ENCODE measurements around the gene ZBTB40.

The ZBTB40 gene

GRCh38 chr1:22414244-22414751 is 37.4 kb upstream of the ZBTB40 start:
- H3K27me3 ChIP-seq (ENCODE audit: control insufficient read depth, insufficient read depth, low read length) = no peaks in the 10 kb centered on the region
- peaks cover 9% of the 10 kb centered on the region; the same call in 1 of the 2 replicates for H3K4me1 ChIP-seq (ENCODE audit: control insufficient read depth, insufficient read depth, low read length)
- H3K27ac ChIP-seq (ENCODE audit: low read depth, low read length) = peak overlapping the region; percentile 36
- H3K36me3 ChIP-seq (ENCODE audit: control insufficient read depth, insufficient read depth, low read length) = no peaks in the 10 kb centered on the region
- H3K4me3 ChIP-seq (ENCODE audit: low read depth, low read length) = no peak overlapping the region
- no peak overlapping the region for H3K9ac ChIP-seq (ENCODE audit: low read depth, low read length)
- H3K9me3 ChIP-seq (ENCODE audit: control insufficient read depth, insufficient read depth, low read length) = no peaks in the 10 kb centered on the region

- H3K27ac ChIP-seq (ENCODE audit: low read depth, low read length) = no peak overlapping the region
- H3K36me3 ChIP-seq (ENCODE audit: control insufficient read depth, insufficient read depth, low read length) = no peaks in the 10 kb centered on the region
- H3K4me1 ChIP-seq (ENCODE audit: control insufficient read depth, insufficient read depth, low read length) = peaks cover 9% of the 10 kb centered on the region; the same call in 1 of the 2 replicates
- H3K9me3 ChIP-seq (ENCODE audit: control insufficient read depth, insufficient read depth, low read length) = no peaks in the 10 kb centered on the region
- H3K9ac ChIP-seq (ENCODE audit: low read depth, low read length) = no peak overlapping the region
- H3K27me3 ChIP-seq (ENCODE audit: control insufficient read depth, insufficient read depth, low read length) = no peaks in the 10 kb centered on the region
- H3K4me3 ChIP-seq (ENCODE audit: low read depth, low read length) = no peak overlapping the region
Observed at GRCh38 chr1:22415489-22415888, 36.2 kb upstream of the ZBTB40 start.

GRCh38 chr1:22416555-22417454 is 34.8 kb upstream of the ZBTB40 start:
- H3K4me1 ChIP-seq (ENCODE audit: control insufficient read depth, insufficient read depth, low read length) = peaks cover 9% of the 10 kb centered on the region; the same call in 1 of the 2 replicates
- H3K4me3 ChIP-seq (ENCODE audit: low read depth, low read length) = no peak overlapping the region
- no peaks in the 10 kb centered on the region for H3K36me3 ChIP-seq (ENCODE audit: control insufficient read depth, insufficient read depth, low read length)
- H3K9me3 ChIP-seq (ENCODE audit: control insufficient read depth, insufficient read depth, low read length) = no peaks in the 10 kb centered on the region
- no peak overlapping the region for H3K27ac ChIP-seq (ENCODE audit: low read depth, low read length)
- no peaks in the 10 kb centered on the region for H3K27me3 ChIP-seq (ENCODE audit: control insufficient read depth, insufficient read depth, low read length)
- no peak overlapping the region for H3K9ac ChIP-seq (ENCODE audit: low read depth, low read length)

- H3K4me3 ChIP-seq (ENCODE audit: low read depth, low read length) = no peak overlapping the region
- H3K27me3 ChIP-seq (ENCODE audit: control insufficient read depth, insufficient read depth, low read length) = no peaks in the 10 kb centered on the region
- H3K9me3 ChIP-seq (ENCODE audit: control insufficient read depth, insufficient read depth, low read length) = no peaks in the 10 kb centered on the region
- no peak overlapping the region for H3K27ac ChIP-seq (ENCODE audit: low read depth, low read length)
- H3K9ac ChIP-seq (ENCODE audit: low read depth, low read length) = no peak overlapping the region
- peaks cover 9% of the 10 kb centered on the region; the same call in 1 of the 2 replicates for H3K4me1 ChIP-seq (ENCODE audit: control insufficient read depth, insufficient read depth, low read length)
- H3K36me3 ChIP-seq (ENCODE audit: control insufficient read depth, insufficient read depth, low read length) = no peaks in the 10 kb centered on the region
Observed at GRCh38 chr1:22417466-22417865, 34.2 kb upstream of the ZBTB40 start.

GRCh38 chr1:22418312-22418711 is 33.3 kb upstream of the ZBTB40 start:
- Histone ChIP-seq H3K27ac (ENCODE audit: low read depth, low read length) (no peak overlapping the region), H3K9me3 (ENCODE audit: control insufficient read depth, insufficient read depth, low read length) (no peaks in the 10 kb centered on the region), H3K4me1 (ENCODE audit: control insufficient read depth, insufficient read depth, low read length) (peaks cover 2% of the 10 kb centered on the region; the same call in 1 of the 2 replicates), H3K27me3 (ENCODE audit: control insufficient read depth, insufficient read depth, low read length) (no peaks in the 10 kb centered on the region), H3K36me3 (ENCODE audit: control insufficient read depth, insufficient read depth, low read length) (no peaks in the 10 kb centered on the region), H3K4me3 (ENCODE audit: low read depth, low read length) (no peak overlapping the region), H3K9ac (ENCODE audit: low read depth, low read length) (no peak overlapping the region)

- H3K4me1 ChIP-seq (ENCODE audit: control insufficient read depth, insufficient read depth, low read length) = peaks cover 2% of the 10 kb centered on the region; the same call in 1 of the 2 replicates
Observed at GRCh38 chr1:22418933-22419382, 32.7 kb upstream of the ZBTB40 start.

GRCh38 chr1:22420455-22421053 is 31.1 kb upstream of the ZBTB40 start:
- Histone ChIP-seq H3K9ac (ENCODE audit: low read depth, low read length) (no peak overlapping the region), H3K4me3 (ENCODE audit: low read depth, low read length) (no peak overlapping the region), H3K4me1 (ENCODE audit: control insufficient read depth, insufficient read depth, low read length) (peaks cover 2% of the 10 kb centered on the region; the same call in 1 of the 2 replicates), H3K36me3 (ENCODE audit: control insufficient read depth, insufficient read depth, low read length) (no peaks in the 10 kb centered on the region), H3K27me3 (ENCODE audit: control insufficient read depth, insufficient read depth, low read length) (no peaks in the 10 kb centered on the region), H3K9me3 (ENCODE audit: control insufficient read depth, insufficient read depth, low read length) (no peaks in the 10 kb centered on the region), H3K27ac (ENCODE audit: low read depth, low read length) (no peak overlapping the region)

More at GRCh38 chr1:22418933-22419382, 32.7 kb upstream of the ZBTB40 start:
- H3K9me3 ChIP-seq (ENCODE audit: control insufficient read depth, insufficient read depth, low read length) = no peaks in the 10 kb centered on the region
- no peak overlapping the region for H3K9ac ChIP-seq (ENCODE audit: low read depth, low read length)
- H3K27ac ChIP-seq (ENCODE audit: low read depth, low read length) = no peak overlapping the region
- H3K4me3 ChIP-seq (ENCODE audit: low read depth, low read length) = no peak overlapping the region
- H3K27me3 ChIP-seq (ENCODE audit: control insufficient read depth, insufficient read depth, low read length) = no peaks in the 10 kb centered on the region
- H3K36me3 ChIP-seq (ENCODE audit: control insufficient read depth, insufficient read depth, low read length) = no peaks in the 10 kb centered on the region

- Histone ChIP-seq H3K4me1 (ENCODE audit: control insufficient read depth, insufficient read depth, low read length) (no peaks in the 10 kb centered on the region), H3K36me3 (ENCODE audit: control insufficient read depth, insufficient read depth, low read length) (no peaks in the 10 kb centered on the region), H3K9me3 (ENCODE audit: control insufficient read depth, insufficient read depth, low read length) (no peaks in the 10 kb centered on the region)
Observed at GRCh38 chr1:22426781-22427180, 24.9 kb upstream of the ZBTB40 start.

GRCh38 chr1:22428672-22429071 is 23.0 kb upstream of the ZBTB40 start:
- H3K27ac ChIP-seq (ENCODE audit: low read depth, low read length) = no peak overlapping the region
- no peaks in the 10 kb centered on the region for H3K4me1 ChIP-seq (ENCODE audit: control insufficient read depth, insufficient read depth, low read length)
- no peaks in the 10 kb centered on the region for H3K9me3 ChIP-seq (ENCODE audit: control insufficient read depth, insufficient read depth, low read length)
- H3K9ac ChIP-seq (ENCODE audit: low read depth, low read length) = no peak overlapping the region
- no peaks in the 10 kb centered on the region for H3K27me3 ChIP-seq (ENCODE audit: control insufficient read depth, insufficient read depth, low read length)
- peak overlapping the region; percentile 55 for H3K4me3 ChIP-seq (ENCODE audit: low read depth, low read length)
- no peaks in the 10 kb centered on the region for H3K36me3 ChIP-seq (ENCODE audit: control insufficient read depth, insufficient read depth, low read length)

More at GRCh38 chr1:22426781-22427180, 24.9 kb upstream of the ZBTB40 start:
- no peak overlapping the region for H3K27ac ChIP-seq (ENCODE audit: low read depth, low read length)
- H3K27me3 ChIP-seq (ENCODE audit: control insufficient read depth, insufficient read depth, low read length) = no peaks in the 10 kb centered on the region
- H3K4me3 ChIP-seq (ENCODE audit: low read depth, low read length) = no peak overlapping the region
- no peak overlapping the region for H3K9ac ChIP-seq (ENCODE audit: low read depth, low read length)

GRCh38 chr1:22431965-22432364 is 19.7 kb upstream of the ZBTB40 start:
- no peaks in the 10 kb centered on the region for H3K36me3 ChIP-seq (ENCODE audit: control insufficient read depth, insufficient read depth, low read length)
- H3K27me3 ChIP-seq (ENCODE audit: control insufficient read depth, insufficient read depth, low read length) = no peaks in the 10 kb centered on the region
- H3K9ac ChIP-seq (ENCODE audit: low read depth, low read length) = no peak overlapping the region
- no peak overlapping the region for H3K27ac ChIP-seq (ENCODE audit: low read depth, low read length)
- H3K9me3 ChIP-seq (ENCODE audit: control insufficient read depth, insufficient read depth, low read length) = no peaks in the 10 kb centered on the region
- H3K4me1 ChIP-seq (ENCODE audit: control insufficient read depth, insufficient read depth, low read length) = no peaks in the 10 kb centered on the region
- H3K4me3 ChIP-seq (ENCODE audit: low read depth, low read length) = no peak overlapping the region

- Histone ChIP-seq H3K9me3 (ENCODE audit: control insufficient read depth, insufficient read depth, low read length) (peaks cover 5% of the 10 kb centered on the region), H3K27me3 (ENCODE audit: control insufficient read depth, insufficient read depth, low read length) (no peaks in the 10 kb centered on the region), H3K36me3 (ENCODE audit: control insufficient read depth, insufficient read depth, low read length) (no peaks in the 10 kb centered on the region), H3K9ac (ENCODE audit: low read depth, low read length) (no peak overlapping the region), H3K4me1 (ENCODE audit: control insufficient read depth, insufficient read depth, low read length) (no peaks in the 10 kb centered on the region), H3K4me3 (ENCODE audit: low read depth, low read length) (no peak overlapping the region), H3K27ac (ENCODE audit: low read depth, low read length) (no peak overlapping the region)
Observed at GRCh38 chr1:22434717-22435116, 16.9 kb upstream of the ZBTB40 start.
